ENCODE data around the gene TMPRSS11F. TPM values are rescaled to one million over a fixed set of nuclear protein-coding genes. Genes with fewer than 3 reads are reported as not detected.

TMPRSS11F gene
- total RNA-seq, 1 donor from 2014 or later: not detected

DNA sequence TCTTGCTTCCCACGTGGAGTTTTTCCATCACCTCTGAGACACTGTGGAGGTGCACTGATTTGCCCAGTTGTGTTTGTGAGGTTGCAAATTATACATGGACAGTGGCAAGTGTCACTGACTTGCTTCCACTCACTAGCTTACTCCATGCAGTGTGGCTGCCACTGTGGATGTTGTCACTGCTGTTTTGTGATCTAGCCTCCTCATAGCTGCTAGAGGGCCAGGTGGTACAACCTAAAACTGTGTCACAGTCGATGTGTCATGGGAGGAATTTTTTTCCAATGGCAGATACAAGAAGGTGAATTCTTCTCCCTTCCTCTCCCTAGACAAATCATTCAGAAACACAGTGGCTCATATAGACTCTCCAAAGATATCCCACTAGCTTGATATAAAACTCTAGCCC lies 37.5 kb upstream of the TMPRSS11F start:
- no peaks in the 10 kb centered on the region for H3K27me3 ChIP-seq
- no peak for TF ChIP-seq CTCF (IDR thresholded peaks at IDR 0.05)
- no peaks in the 10 kb centered on the region for H3K4me1 ChIP-seq
- no peaks in the 10 kb centered on the region for H3K9me3 ChIP-seq
- H3K4me3 ChIP-seq: no peak overlapping the region
- no peak overlapping the region for H3K27ac ChIP-seq
- no peak for DNase-seq (ENCODE audit: low spot score in 2 of 2)
- intact Hi-C loops (cut with DNase I): no loop called here
- H3K36me3 ChIP-seq: no peaks in the 10 kb centered on the region

DNA sequence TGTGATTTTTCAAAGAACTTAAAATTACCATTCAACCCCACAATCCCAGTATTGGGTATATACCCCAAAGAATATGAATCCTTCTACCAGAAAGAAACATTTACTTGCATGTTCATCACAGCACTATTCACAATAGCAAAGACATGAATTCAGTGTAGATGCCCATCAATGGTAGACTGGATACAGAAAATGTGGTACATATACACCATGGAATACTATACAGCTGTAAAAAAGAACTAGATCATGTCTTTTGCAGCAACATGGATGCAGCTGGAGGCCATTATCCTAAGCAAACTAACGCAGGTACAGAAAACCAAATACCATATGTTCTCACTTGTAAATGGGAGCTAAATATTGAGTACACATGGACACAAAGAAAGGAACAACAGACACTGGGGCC lies 34.1 kb upstream of the TMPRSS11F start:
- H3K9me3 ChIP-seq: no peaks in the 10 kb centered on the region
- no peaks in the 10 kb centered on the region for H3K27me3 ChIP-seq

DNA sequence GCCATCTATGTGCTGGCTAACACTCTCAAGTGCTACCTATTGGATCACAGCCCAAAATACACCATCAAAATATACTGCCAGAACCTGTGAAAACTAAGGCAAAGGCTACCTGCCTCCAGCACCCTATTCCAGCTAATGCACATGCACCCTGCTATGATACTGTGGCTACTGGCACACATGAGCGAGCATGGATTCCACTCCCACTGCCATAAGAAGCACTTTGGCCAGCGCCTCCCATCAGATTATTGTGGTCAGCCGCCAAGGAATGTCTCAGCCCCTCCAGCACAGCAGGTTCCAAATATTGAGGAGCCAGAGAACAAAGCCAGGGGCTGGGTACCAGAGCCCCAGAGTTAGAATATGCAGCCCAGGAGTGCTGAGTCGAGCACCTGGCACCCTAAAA lies 32.5 kb upstream of the TMPRSS11F start:
- Histone ChIP-seq H3K27me3 (no peaks in the 10 kb centered on the region), H3K4me3 (no peak overlapping the region), H3K27ac (no peak overlapping the region), H3K4me1 (no peaks in the 10 kb centered on the region), H3K9me3 (no peaks in the 10 kb centered on the region), H3K36me3 (no peaks in the 10 kb centered on the region)
- intact Hi-C loops (cut with DNase I): no loop called here
- TF ChIP-seq CTCF (IDR thresholded peaks at IDR 0.05): no peak
- no peak for DNase-seq (ENCODE audit: low spot score in 2 of 2)

More for the DNA sequence above, 34.1 kb upstream of the TMPRSS11F start:
- DNase-seq (ENCODE audit: low spot score in 2 of 2): no peak
- Histone ChIP-seq H3K4me1 (no peaks in the 10 kb centered on the region), H3K27ac (no peak overlapping the region), H3K36me3 (no peaks in the 10 kb centered on the region), H3K4me3 (no peak overlapping the region)
- intact Hi-C loops (cut with DNase I): no loop called here
- no peak for TF ChIP-seq CTCF (IDR thresholded peaks at IDR 0.05)

DNA sequence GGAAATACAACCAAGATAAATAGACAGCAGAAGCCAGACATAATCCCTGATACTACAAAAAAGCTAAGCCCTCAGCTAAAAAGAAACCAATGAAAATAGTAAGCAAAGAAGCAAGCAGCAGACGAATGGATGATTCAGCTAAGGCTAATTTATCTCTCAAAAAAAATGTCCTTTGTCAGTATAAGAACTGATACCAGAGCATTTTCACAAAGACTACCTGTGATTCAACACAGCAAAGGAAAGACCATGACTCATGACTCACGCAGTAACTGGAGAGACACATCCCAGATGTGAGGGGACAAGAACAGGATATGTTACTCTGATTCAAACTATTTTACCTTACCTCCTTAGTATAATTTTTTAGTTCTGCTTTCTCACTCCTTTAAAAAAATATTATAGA lies 22.7 kb upstream of the TMPRSS11F start:
- Histone ChIP-seq H3K36me3 (no peaks in the 10 kb centered on the region), H3K4me1 (no peaks in the 10 kb centered on the region), H3K27ac (no peak overlapping the region), H3K4me3 (no peak overlapping the region), H3K9me3 (no peaks in the 10 kb centered on the region), H3K27me3 (no peaks in the 10 kb centered on the region)
- no peak for TF ChIP-seq CTCF (IDR thresholded peaks at IDR 0.05)
- DNase-seq (ENCODE audit: low spot score in 2 of 2): no peak
- intact Hi-C loops (cut with DNase I): no loop called here

DNA sequence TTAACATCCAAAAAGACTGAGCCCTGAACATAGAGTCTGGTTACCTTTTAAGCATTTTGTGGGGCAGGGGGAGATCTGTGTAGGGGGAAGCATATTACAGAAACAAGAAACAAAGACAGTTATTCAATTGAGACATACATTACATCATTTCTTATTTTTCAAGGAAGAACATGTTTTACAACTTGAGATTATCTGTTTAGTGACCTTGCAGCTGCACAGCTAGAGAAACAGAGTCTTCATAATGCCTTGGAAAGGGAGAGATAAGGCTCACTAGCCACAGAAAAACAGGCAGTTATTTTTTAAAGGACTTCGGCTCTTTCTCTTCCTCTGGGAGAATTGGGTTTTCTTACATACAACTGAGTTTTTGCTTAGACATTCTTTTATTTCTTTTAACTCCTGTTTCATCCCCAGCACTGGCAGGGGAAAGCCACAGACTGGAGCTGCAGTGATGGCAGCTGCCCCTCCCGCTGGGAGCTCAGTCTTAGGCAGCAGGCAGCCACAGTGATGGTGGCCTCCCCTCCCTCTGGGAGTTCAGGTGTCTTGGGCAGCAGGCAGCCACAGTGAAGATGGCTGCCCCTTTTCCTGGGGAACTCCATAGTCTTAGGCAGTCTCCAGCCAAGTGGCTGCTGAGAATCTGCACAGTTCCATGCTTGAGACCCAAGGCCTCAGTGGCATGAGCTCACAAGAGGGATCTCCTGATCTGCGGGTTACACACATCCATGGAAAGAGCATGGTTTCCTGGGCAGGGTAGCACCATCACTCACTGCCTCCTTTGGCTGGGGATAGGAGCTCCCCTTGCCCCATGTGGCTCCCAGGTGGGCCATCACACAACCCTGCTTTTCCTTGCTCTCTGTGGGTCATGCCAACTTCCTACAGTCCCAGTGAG lies 19.4 kb upstream of the TMPRSS11F start:
- Histone ChIP-seq H3K4me1 (no peaks in the 10 kb centered on the region), H3K27ac (no peak overlapping the region), H3K27me3 (no peaks in the 10 kb centered on the region), H3K4me3 (no peak overlapping the region), H3K36me3 (no peaks in the 10 kb centered on the region), H3K9me3 (no peaks in the 10 kb centered on the region)
- no peak for DNase-seq (ENCODE audit: low spot score in 2 of 2)
- intact Hi-C loops (cut with DNase I): no loop called here
- TF ChIP-seq CTCF (IDR thresholded peaks at IDR 0.05): no peak
